Measurements from ENCODE around the gene KCNIP4. TPM values are rescaled to one million over a fixed set of nuclear protein-coding genes. Genes with fewer than 3 reads are reported as not detected.

Gene KCNIP4
- total and polyA plus RNA-seq, 2 donors (not counting 3 experiments of a cell fraction or from before 2014, with no cell fraction given): not detected

DNA sequence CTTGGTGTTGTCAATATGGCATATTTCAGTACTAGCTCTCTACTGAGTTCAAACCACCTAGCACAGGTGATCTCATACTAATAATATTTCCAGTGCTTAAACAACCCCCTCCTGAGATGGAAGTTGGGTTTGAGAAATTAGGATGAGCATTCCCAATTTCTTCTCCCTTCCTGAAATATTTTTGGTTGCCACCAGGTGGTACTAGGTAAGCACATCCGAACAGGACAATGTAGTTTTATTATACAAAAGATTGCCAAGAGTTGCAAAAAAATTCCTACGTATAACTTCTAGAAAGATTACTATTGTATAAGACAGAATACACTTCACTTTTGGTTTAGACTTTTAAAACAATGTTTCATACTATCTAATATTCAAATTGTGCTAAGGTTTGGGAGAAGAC, 763.8 kb downstream of the KCNIP4 start:
- intact Hi-C loops (cut with micrococcal nuclease) (no loop called here), dilution Hi-C loops (cut with MboI; ENCODE audit: extremely low pct_ligation_motif_present, low sequenced_read_pairs) (no loop called here)
- no peaks in the 10 kb centered on the region for H4K20me1 ChIP-seq (replicated peaks; ENCODE audit: control insufficient read depth, extremely low read depth, insufficient read depth, low read length)
- no TSS peak for BruUV-seq (replicated peaks)
- no peaks in the 10 kb centered on the region for H3K36me3 ChIP-seq (ENCODE audit: control insufficient read depth in 2 of 2, extremely low read depth in 1 of 2, insufficient read depth in 2 of 2, low read length in 2 of 2)
- no peak overlapping the region for H3K4me2 ChIP-seq (ENCODE audit: insufficient read depth, low read length)
- no peak for FAIRE-seq
- no peak overlapping the region for H3K27ac ChIP-seq (ENCODE audit: insufficient read depth, low read depth, low read length)
- H3K27me3 ChIP-seq (ENCODE audit: control insufficient read depth in 2 of 2, insufficient read depth in 2 of 2, low read length in 2 of 2): no peaks in the 10 kb centered on the region
- H3K9ac ChIP-seq (replicated peaks; ENCODE audit: extremely low read depth, insufficient read depth, low read length): no peak overlapping the region
- no peak for TF ChIP-seq MYC (IDR thresholded peaks at IDR 0.05; ENCODE audit: low read depth, low read length)
- TF ChIP-seq JUN (IDR thresholded peaks at IDR 0.05; ENCODE audit: borderline replicate concordance, insufficient read depth, insufficient read length, low read depth): no peak
- TF ChIP-seq, protein P1, sequence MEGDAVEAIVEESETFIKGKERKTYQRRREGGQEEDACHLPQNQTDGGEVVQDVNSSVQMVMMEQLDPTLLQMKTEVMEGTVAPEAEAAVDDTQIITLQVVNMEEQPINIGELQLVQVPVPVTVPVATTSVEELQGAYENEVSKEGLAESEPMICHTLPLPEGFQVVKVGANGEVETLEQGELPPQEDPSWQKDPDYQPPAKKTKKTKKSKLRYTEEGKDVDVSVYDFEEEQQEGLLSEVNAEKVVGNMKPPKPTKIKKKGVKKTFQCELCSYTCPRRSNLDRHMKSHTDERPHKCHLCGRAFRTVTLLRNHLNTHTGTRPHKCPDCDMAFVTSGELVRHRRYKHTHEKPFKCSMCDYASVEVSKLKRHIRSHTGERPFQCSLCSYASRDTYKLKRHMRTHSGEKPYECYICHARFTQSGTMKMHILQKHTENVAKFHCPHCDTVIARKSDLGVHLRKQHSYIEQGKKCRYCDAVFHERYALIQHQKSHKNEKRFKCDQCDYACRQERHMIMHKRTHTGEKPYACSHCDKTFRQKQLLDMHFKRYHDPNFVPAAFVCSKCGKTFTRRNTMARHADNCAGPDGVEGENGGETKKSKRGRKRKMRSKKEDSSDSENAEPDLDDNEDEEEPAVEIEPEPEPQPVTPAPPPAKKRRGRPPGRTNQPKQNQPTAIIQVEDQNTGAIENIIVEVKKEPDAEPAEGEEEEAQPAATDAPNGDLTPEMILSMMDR (IDR thresholded peaks at IDR 0.05; ENCODE audit: extremely low read depth in 1 of 2, insufficient read depth in 1 of 2, low read depth in 1 of 2, low read length in 2 of 2): no peak
- no peak for TF ChIP-seq GATA2 (IDR thresholded peaks at IDR 0.05; ENCODE audit: insufficient read depth, insufficient read length, low read depth, low read length)
- no peak for DNase-seq (ENCODE audit: low read depth, low spot score)
- no peaks in the 10 kb centered on the region for H3K9me3 ChIP-seq (replicated peaks; ENCODE audit: control insufficient read depth, insufficient read depth, low read length)
- no peaks in the 10 kb centered on the region for H3K4me1 ChIP-seq (ENCODE audit: control insufficient read depth, extremely low read depth, insufficient read depth, low read length)
- H3K4me3 ChIP-seq (replicated peaks in 1 of 3; ENCODE audit: insufficient read depth in 1 of 3, low read depth in 1 of 3, low read length in 3 of 3): no peak overlapping the region
- H2AFZ ChIP-seq (ENCODE audit: low read depth, low read length): no peak overlapping the region
- CTCF ChIA-PET: no interaction called here
- POLR2A ChIA-PET: no interaction called here
- no peaks in the 10 kb centered on the region for H3K79me2 ChIP-seq (ENCODE audit: control insufficient read depth, insufficient read depth, low read length)
- H3K9me1 ChIP-seq (replicated peaks; ENCODE audit: control insufficient read depth, extremely low read depth, insufficient read depth, low read length): no peaks in the 10 kb centered on the region

DNA sequence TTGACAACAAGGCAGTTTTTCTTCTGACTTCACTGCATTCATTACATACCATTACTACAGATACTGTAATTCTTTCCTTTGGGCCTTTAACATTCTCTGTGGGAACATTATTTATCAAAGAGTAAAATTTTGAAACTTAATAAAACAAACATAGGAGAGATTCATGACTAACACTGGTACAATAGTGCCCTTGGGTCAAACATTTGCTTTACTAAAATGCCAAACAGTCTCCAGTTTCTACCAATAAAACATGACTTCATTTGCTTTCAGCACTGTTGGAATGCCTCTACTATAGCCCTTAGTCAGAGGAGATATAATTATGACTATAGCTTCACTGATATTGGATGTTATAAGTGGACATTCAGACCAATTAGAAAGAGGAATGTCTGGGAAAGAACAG, 766.9 kb downstream of the KCNIP4 start:
- H3K4me2 ChIP-seq (ENCODE audit: insufficient read depth, low read length): no peak overlapping the region
- DNase-seq (ENCODE audit: low read depth, low spot score): no peak
- H3K9me1 ChIP-seq (replicated peaks; ENCODE audit: control insufficient read depth, extremely low read depth, insufficient read depth, low read length): no peaks in the 10 kb centered on the region
- no peaks in the 10 kb centered on the region for H3K9me3 ChIP-seq (replicated peaks; ENCODE audit: control insufficient read depth, insufficient read depth, low read length)
- H3K27ac ChIP-seq (ENCODE audit: insufficient read depth, low read depth, low read length): no peak overlapping the region
- intact Hi-C loops (cut with micrococcal nuclease) (no loop called here), dilution Hi-C loops (cut with MboI; ENCODE audit: extremely low pct_ligation_motif_present, low sequenced_read_pairs) (no loop called here)
- H3K36me3 ChIP-seq (ENCODE audit: control insufficient read depth in 2 of 2, extremely low read depth in 1 of 2, insufficient read depth in 2 of 2, low read length in 2 of 2): no peaks in the 10 kb centered on the region
- BruUV-seq (replicated peaks): no TSS peak
- H2AFZ ChIP-seq (ENCODE audit: low read depth, low read length): no peak overlapping the region
- no peaks in the 10 kb centered on the region for H3K79me2 ChIP-seq (ENCODE audit: control insufficient read depth, insufficient read depth, low read length)
- H3K27me3 ChIP-seq (ENCODE audit: control insufficient read depth in 2 of 2, insufficient read depth in 2 of 2, low read length in 2 of 2): no peaks in the 10 kb centered on the region
- no peaks in the 10 kb centered on the region for H4K20me1 ChIP-seq (replicated peaks; ENCODE audit: control insufficient read depth, extremely low read depth, insufficient read depth, low read length)
- ChIA-PET CTCF (interaction anchor here (1.2 kb wide), 1 partner anchor 408 kb away, joined by 3 read pairs; no protein-coding TSS in a partner anchor), POLR2A (no interaction called here)
- FAIRE-seq: no peak
- H3K4me3 ChIP-seq (replicated peaks in 1 of 3; ENCODE audit: insufficient read depth in 1 of 3, low read depth in 1 of 3, low read length in 3 of 3): no peak overlapping the region
- no peaks in the 10 kb centered on the region for H3K4me1 ChIP-seq (ENCODE audit: control insufficient read depth, extremely low read depth, insufficient read depth, low read length)
- no peak overlapping the region for H3K9ac ChIP-seq (replicated peaks; ENCODE audit: extremely low read depth, insufficient read depth, low read length)
- TF ChIP-seq FOS (IDR thresholded peaks at IDR 0.05; ENCODE audit: borderline replicate concordance, insufficient read depth, low read length): no peak
- TF ChIP-seq GATA2 (IDR thresholded peaks at IDR 0.05; ENCODE audit: insufficient read depth, insufficient read length, low read depth, low read length): no peak
- no peak for TF ChIP-seq POLR2AphosphoS5 (IDR thresholded peaks at IDR 0.05; ENCODE audit: insufficient read depth, low read depth, low read length)
- TF ChIP-seq, protein P1 (IDR thresholded peaks at IDR 0.05; ENCODE audit: extremely low read depth in 1 of 2, insufficient read depth in 1 of 2, low read depth in 1 of 2, low read length in 2 of 2): no peak
- TF ChIP-seq, protein P2, sequence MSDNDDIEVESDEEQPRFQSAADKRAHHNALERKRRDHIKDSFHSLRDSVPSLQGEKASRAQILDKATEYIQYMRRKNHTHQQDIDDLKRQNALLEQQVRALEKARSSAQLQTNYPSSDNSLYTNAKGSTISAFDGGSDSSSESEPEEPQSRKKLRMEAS (IDR thresholded peaks at IDR 0.05; ENCODE audit: insufficient read depth, insufficient read length): no peak
- TF ChIP-seq MYC (IDR thresholded peaks at IDR 0.05; ENCODE audit: low read depth, low read length): no peak
- TF ChIP-seq POLR2A (IDR thresholded peaks at IDR 0.05; ENCODE audit: low read depth, low read length): no peak
- no peak for TF ChIP-seq EZH2 (IDR thresholded peaks at IDR 0.05; ENCODE audit: borderline replicate concordance, low read depth, low read length, severe bottlenecking)
- TF ChIP-seq JUN (IDR thresholded peaks at IDR 0.05; ENCODE audit: borderline replicate concordance, insufficient read depth, insufficient read length, low read depth): no peak

All from endothelial cell of umbilical vein (primary cell).